Brain microvascular endothelial cell (primary cell): ENCODE results near the gene MMP14.
A peak's percentile ranks its signal among the peaks of the same experiment; 100 is the strongest.

Source experiments
- DNase-seq: peaks from one replicate; pipeline ENCODE4 v3.0.0-alpha.2; 2020
- H3K27ac ChIP-seq: fragments of 250-450 bp; sonication (Bioruptor Pico); 2 replicates; pipeline ENCODE4 v1.5.1; 2020; ENCODE audit warnings: mild to moderate bottlenecking, moderate library complexity
- H3K27me3 ChIP-seq: fragments of 250-450 bp; sonication (Bioruptor Pico); replicated peaks from 2 replicates; pipeline ENCODE4 v1.5.1; 2020; ENCODE audit warnings: mild to moderate bottlenecking
- H3K36me3 ChIP-seq: fragments of 250-450 bp; sonication (Bioruptor Pico); replicated peaks from 2 replicates; pipeline ENCODE4 v1.5.1; 2020; ENCODE audit warnings: mild to moderate bottlenecking
- H3K4me3 ChIP-seq: 2 replicates; pipeline ENCODE4 v1.5.1; 2011; ENCODE audit warnings: low read depth, mild to moderate bottlenecking, control low read depth, low read length, moderate library complexity
- CTCF ChIP-seq: IDR thresholded peaks from 2 replicates; pipeline ENCODE4 v1.5.1; 2011; ENCODE audit warnings: low read depth, mild to moderate bottlenecking, moderate library complexity, low read length, control low read depth, inconsistent platforms; ENCODE audit errors: missing control alignments
- in situ Hi-C: cut with HindIII; loops from 2 replicates; pipeline ENCODE4 v1.10.0; 2017; ENCODE audit warnings: low sequenced_read_pairs, low pct_ligation_motif_present

Gene MMP14

GRCh38 chr14:22884076-22884737 lies 47.8 kb downstream of the MMP14 start:
- no peak for TF ChIP-seq CTCF
- no peak overlapping the region for H3K4me3 ChIP-seq
- in situ Hi-C loops = no loop called here

GRCh38 chr14:22884738-22885523 lies 48.5 kb downstream of the MMP14 start:
- no peaks in the 10 kb centered on the region for H3K36me3 ChIP-seq
- no peak overlapping the region for H3K4me3 ChIP-seq
- DNase-seq = no peak
- no peaks in the 10 kb centered on the region for H3K27me3 ChIP-seq
- no peak overlapping the region for H3K27ac ChIP-seq
- no peak for TF ChIP-seq CTCF
- in situ Hi-C loops = no loop called here

More at GRCh38 chr14:22884076-22884737, 47.8 kb downstream of the MMP14 start:
- Histone ChIP-seq H3K36me3 (peaks cover 2% of the 10 kb centered on the region), H3K27ac (no peak overlapping the region), H3K27me3 (no peaks in the 10 kb centered on the region)
- no peak for DNase-seq

- DNase-seq = no peak
- TF ChIP-seq CTCF = no peak
- H3K27ac ChIP-seq = no peak overlapping the region
- in situ Hi-C loops = no loop called here
- H3K27me3 ChIP-seq = no peaks in the 10 kb centered on the region
- no peak overlapping the region for H3K4me3 ChIP-seq
- no peaks in the 10 kb centered on the region for H3K36me3 ChIP-seq
Observed at GRCh38 chr14:22885975-22886374, 49.6 kb downstream of the MMP14 start.

GRCh38 chr14:22886500-22887259 lies 50.3 kb downstream of the MMP14 start:
- peak overlapping the region; percentile 14 for H3K27ac ChIP-seq
- H3K27me3 ChIP-seq = no peaks in the 10 kb centered on the region
- H3K36me3 ChIP-seq = no peaks in the 10 kb centered on the region
- DNase-seq = peak; percentile 37
- H3K4me3 ChIP-seq = peak overlapping the region; percentile 59
- TF ChIP-seq CTCF = peak; percentile 42
- in situ Hi-C loops = no loop called here

GRCh38 chr14:22887260-22887989 lies 51.0 kb downstream of the MMP14 start:
- Histone ChIP-seq H3K36me3 (no peaks in the 10 kb centered on the region), H3K27ac (peak overlapping the region; percentile 14), H3K4me3 (peak overlapping the region; percentile 59), H3K27me3 (no peaks in the 10 kb centered on the region)
- in situ Hi-C loops = no loop called here
- DNase-seq = peak; percentile 62
- TF ChIP-seq CTCF = no peak
